Bronchial epithelial cell (primary cell): ENCODE results near the gene PCBD1. TPM values are rescaled to one million over a fixed set of nuclear protein-coding genes. Genes with fewer than 3 reads are reported as not detected.

Experiments
- DNase-seq: peaks from one replicate; pipeline ENCODE4 v3.0.0-alpha.2; 2010; ENCODE audit warnings: low read depth
- FAIRE-seq: peaks from 2 replicates; lab custom pipeline; 2011; peaks lifted over from hg19 to GRCh38; lab: Jason Lieb, UNC
- H3K27me3 ChIP-seq: 2 replicates; pipeline ENCODE4 v1.5.1; 2011; ENCODE audit warnings: low read length; ENCODE audit not compliant: control insufficient read depth, insufficient read depth
- H3K36me3 ChIP-seq: 2 replicates; pipeline ENCODE4 v1.5.1; 2011; ENCODE audit warnings: low read length; ENCODE audit not compliant: control insufficient read depth, insufficient read depth
- H3K4me3 ChIP-seq: 2 replicates; pipeline ENCODE4 v1.5.1; 2011; ENCODE audit warnings: mild to moderate bottlenecking, low read depth, low read length, control low read depth
- total RNA-seq: library from RNA; depleted of rRNA; stranded (reverse); fragments of >200 nt; gene quantifications from 2 replicates; pipeline ENCODE4 v1.2.1, GENCODE V29; 2014
- TF ChIP-seq, protein P1 (sequence below): IDR thresholded peaks from 2 replicates; pipeline ENCODE4 v1.5.1; 2011; ENCODE audit warnings: mild to moderate bottlenecking, moderate library complexity, low read length, control low read depth, inconsistent platforms; ENCODE audit not compliant: insufficient read depth, severe bottlenecking

The PCBD1 gene
- total RNA-seq, 1 donor from 2014 or later, result 16.1 TPM

- no peak overlapping the region for H3K4me3 ChIP-seq
- DNase-seq (peak; percentile 8), FAIRE-seq (no peak)
- no peaks in the 10 kb centered on the region for H3K27me3 ChIP-seq
- TF ChIP-seq, protein P1, sequence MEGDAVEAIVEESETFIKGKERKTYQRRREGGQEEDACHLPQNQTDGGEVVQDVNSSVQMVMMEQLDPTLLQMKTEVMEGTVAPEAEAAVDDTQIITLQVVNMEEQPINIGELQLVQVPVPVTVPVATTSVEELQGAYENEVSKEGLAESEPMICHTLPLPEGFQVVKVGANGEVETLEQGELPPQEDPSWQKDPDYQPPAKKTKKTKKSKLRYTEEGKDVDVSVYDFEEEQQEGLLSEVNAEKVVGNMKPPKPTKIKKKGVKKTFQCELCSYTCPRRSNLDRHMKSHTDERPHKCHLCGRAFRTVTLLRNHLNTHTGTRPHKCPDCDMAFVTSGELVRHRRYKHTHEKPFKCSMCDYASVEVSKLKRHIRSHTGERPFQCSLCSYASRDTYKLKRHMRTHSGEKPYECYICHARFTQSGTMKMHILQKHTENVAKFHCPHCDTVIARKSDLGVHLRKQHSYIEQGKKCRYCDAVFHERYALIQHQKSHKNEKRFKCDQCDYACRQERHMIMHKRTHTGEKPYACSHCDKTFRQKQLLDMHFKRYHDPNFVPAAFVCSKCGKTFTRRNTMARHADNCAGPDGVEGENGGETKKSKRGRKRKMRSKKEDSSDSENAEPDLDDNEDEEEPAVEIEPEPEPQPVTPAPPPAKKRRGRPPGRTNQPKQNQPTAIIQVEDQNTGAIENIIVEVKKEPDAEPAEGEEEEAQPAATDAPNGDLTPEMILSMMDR, result no peak
- H3K36me3 ChIP-seq, result peaks cover 10% of the 10 kb centered on the region
These were observed 38.8 kb downstream of the PCBD1 start for GRCh38 chr10:70849582-70850016.

DNA sequence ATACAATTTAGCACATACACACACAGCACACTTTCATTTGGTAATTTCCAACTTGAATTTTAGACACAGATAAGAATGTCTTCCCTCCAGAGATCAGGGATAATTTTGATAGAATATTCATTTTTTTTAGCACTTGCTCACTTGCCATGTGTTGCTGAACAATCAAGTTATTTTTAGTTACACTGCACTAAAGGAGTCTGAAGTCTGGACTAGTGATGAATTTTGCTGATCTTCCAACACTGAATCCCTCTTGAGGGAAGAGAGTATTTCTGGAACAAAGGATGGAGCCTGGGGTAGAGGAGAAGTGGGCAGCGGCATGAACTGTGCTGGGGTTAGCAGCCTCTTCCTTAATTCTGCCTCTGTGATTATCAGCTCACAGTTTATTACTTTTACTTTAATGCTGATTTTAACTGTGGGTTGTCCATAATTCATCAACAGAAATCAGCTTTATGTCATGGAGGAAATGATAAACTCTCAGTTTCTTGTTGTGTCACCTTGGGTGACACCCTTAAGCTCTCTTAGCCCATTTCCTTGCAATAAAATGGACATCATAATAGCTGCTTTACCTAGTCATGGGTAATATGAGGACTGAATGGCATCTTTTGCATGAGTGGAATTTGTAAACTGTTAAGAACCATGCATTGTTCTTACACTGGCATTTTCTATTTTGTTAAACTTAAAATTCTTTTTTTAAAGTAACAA, 40.6 kb downstream of the PCBD1 start:
- TF ChIP-seq, protein P1, result no peak
- DNase-seq (no peak), FAIRE-seq (no peak)
- H3K4me3 ChIP-seq, result no peak overlapping the region
- H3K27me3 ChIP-seq, result no peaks in the 10 kb centered on the region
- H3K36me3 ChIP-seq, result peaks cover 10% of the 10 kb centered on the region

DNA sequence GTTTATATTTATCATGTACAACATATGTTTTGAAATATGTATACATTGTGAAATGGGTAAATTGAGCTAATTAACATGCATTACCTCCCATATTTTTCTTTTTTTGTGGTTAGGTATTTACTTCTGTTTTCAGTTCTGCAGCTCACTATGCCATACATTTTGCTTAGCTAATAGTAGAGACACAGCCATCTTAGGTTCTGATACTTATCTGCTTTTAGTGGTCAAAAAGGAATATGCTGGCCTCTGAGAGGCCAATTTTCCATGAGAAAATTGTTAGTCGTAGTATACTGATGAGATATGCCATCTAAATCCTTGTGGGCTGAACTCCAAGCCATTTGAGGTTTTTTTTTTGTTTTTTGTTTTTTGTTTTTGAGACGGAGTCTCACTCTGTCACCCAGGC, 41.6 kb downstream of the PCBD1 start:
- FAIRE-seq, result no peak
- Histone ChIP-seq H3K4me3 (no peak overlapping the region), H3K27me3 (no peaks in the 10 kb centered on the region), H3K36me3 (peaks cover 9% of the 10 kb centered on the region)
- no peak for DNase-seq
- TF ChIP-seq, protein P1, result no peak

DNA sequence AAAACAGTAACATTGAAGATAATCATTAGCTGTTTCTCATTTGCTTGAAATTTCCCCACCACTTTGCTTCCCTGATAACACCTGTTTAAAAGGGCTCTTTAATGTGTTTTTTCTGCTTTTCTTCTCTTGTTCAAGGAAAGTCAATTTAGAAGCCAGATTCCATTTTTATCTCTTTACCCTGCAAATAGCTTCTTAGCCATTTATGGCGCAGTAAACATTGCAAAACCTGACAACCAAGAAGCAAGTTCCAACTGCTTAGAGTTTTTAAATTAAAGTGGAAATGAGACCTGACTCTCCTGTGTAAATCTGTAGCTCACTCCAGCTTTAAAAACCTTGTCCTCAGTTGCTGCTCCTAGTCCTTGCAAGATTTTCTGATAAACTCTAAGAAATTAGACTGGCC, 42.5 kb downstream of the PCBD1 start:
- TF ChIP-seq, protein P1, result no peak
- H3K4me3 ChIP-seq, result no peak overlapping the region
- DNase-seq, result no peak
- no peaks in the 10 kb centered on the region for H3K27me3 ChIP-seq
- peaks cover 7% of the 10 kb centered on the region for H3K36me3 ChIP-seq
- FAIRE-seq, result no peak

- FAIRE-seq (no peak), DNase-seq (no peak)
- Histone ChIP-seq H3K27me3 (no peaks in the 10 kb centered on the region), H3K4me3 (no peak overlapping the region), H3K36me3 (peaks cover 7% of the 10 kb centered on the region)
- TF ChIP-seq, protein P1, result no peak
These were observed 43.1 kb downstream of the PCBD1 start for GRCh38 chr10:70845256-70845655.
